SK-N-SH (cell line): ENCODE measurements around the gene TRIL. TPM values are rescaled to one million over a fixed set of nuclear protein-coding genes. Genes with fewer than 3 reads are reported as not detected.

Source experiments
- ELF1 ChIP-seq: IDR thresholded peaks from 2 replicates; pipeline ENCODE4 v1.4.0; 2012
- EP300 ChIP-seq, 2 experiments: IDR thresholded peaks; 2 replicates each; pipeline versions ENCODE4 v1.4.0 to v1.6.1; 2012; ENCODE audit warnings: borderline replicate concordance in 1 of 2, low read depth in 1 of 2, low read length in 1 of 2
- EZH2phosphoT487 ChIP-seq: fragments of 200-600 bp; sonication (generic); IDR thresholded peaks from 2 replicates; pipeline ENCODE4 v1.6.1; 2017; ENCODE audit warnings: low read depth, mixed run types, mild to moderate bottlenecking, antibody characterized with exemption, moderate library complexity, borderline replicate concordance
- FOSL2 ChIP-seq: IDR thresholded peaks from 2 replicates; pipeline ENCODE4 v1.4.0; 2012; ENCODE audit warnings: low read depth, mild to moderate bottlenecking, moderate library complexity, borderline replicate concordance
- FOXJ3 ChIP-seq: sonication (generic); formaldehyde crosslinking; IDR thresholded peaks from 2 replicates; pipeline ENCODE4 v1.5.1; 2020; ENCODE audit warnings: mild to moderate bottlenecking, missing genetic modification reagents
- FOXM1 ChIP-seq: IDR thresholded peaks from 2 replicates; pipeline ENCODE4 v1.4.0; 2012; ENCODE audit warnings: low read depth, mild to moderate bottlenecking
- GABPA ChIP-seq: IDR thresholded peaks from 2 replicates; pipeline ENCODE4 v1.4.0; 2012; ENCODE audit warnings: low read depth, mild to moderate bottlenecking
- GATA2 ChIP-seq: sonication (generic); formaldehyde crosslinking; IDR thresholded peaks from 2 replicates; pipeline ENCODE4 v1.5.0; 2020; ENCODE audit warnings: mild to moderate bottlenecking, missing genetic modification reagents
- JUND ChIP-seq: IDR thresholded peaks from 2 replicates; pipeline ENCODE4 v1.4.0; 2012
- MEF2A ChIP-seq: IDR thresholded peaks from 2 replicates; pipeline ENCODE4 v1.4.0; 2012; ENCODE audit warnings: low read depth, borderline replicate concordance
- MXI1 ChIP-seq: IDR thresholded peaks from 2 replicates; pipeline ENCODE4 v1.6.1; 2012; ENCODE audit warnings: mild to moderate bottlenecking, low read depth, low read length, improper control_type of control experiment
- NRF1 ChIP-seq: IDR thresholded peaks from 2 replicates; pipeline ENCODE4 v1.6.1; 2012; ENCODE audit warnings: low read depth, mild to moderate bottlenecking, low read length
- POLR2AphosphoS5 ChIP-seq: IDR thresholded peaks from 2 replicates; pipeline ENCODE4 v1.6.1; 2012; ENCODE audit warnings: low read depth, low read length
- RCOR1 ChIP-seq: fragments of 150-350 bp; IDR thresholded peaks from 2 replicates; pipeline ENCODE4 v1.6.1; 2017; ENCODE audit warnings: antibody characterized with exemption, low read length
- RFX5 ChIP-seq: IDR thresholded peaks from 2 replicates; pipeline ENCODE4 v1.6.1; 2012; ENCODE audit warnings: mild to moderate bottlenecking, improper control_type of control experiment, low read length
- RXRA ChIP-seq: IDR thresholded peaks from 2 replicates; pipeline ENCODE4 v1.4.0; 2012; ENCODE audit warnings: low read depth, mild to moderate bottlenecking, borderline replicate concordance
- SIN3A ChIP-seq: IDR thresholded peaks from 2 replicates; pipeline ENCODE4 v1.6.1; 2012; ENCODE audit warnings: low read depth, mild to moderate bottlenecking, low read length, moderate library complexity, borderline replicate concordance
- SMC3 ChIP-seq: IDR thresholded peaks from 2 replicates; pipeline ENCODE4 v1.6.1; 2012; ENCODE audit warnings: low read depth, low read length, improper control_type of control experiment
- TAF1 ChIP-seq: IDR thresholded peaks from 2 replicates; pipeline ENCODE4 v1.6.1; 2012; ENCODE audit warnings: low read depth, mild to moderate bottlenecking, low read length, moderate library complexity, borderline replicate concordance
- TCF12 ChIP-seq: IDR thresholded peaks from 2 replicates; pipeline ENCODE4 v1.4.0; 2012
- YY1 ChIP-seq: IDR thresholded peaks from 2 replicates; pipeline ENCODE4 v1.4.0; 2012; ENCODE audit warnings: low read depth, mild to moderate bottlenecking
- polyA plus RNA-seq, 3 experiments: library from polyadenylated mRNA; depleted of rRNA; stranded (reverse); fragments of >200 nt; gene quantifications; 2 replicates each; pipeline ENCODE4 v1.2.3, GENCODE V29; 2012
- TF ChIP-seq, protein P1 (sequence below): IDR thresholded peaks from 2 replicates; pipeline ENCODE4 v1.6.1; 2012; ENCODE audit warnings: mild to moderate bottlenecking, low read depth, low read length, moderate library complexity
- TF ChIP-seq, protein P2 (sequence below): fragments of 150-350 bp; IDR thresholded peaks from 2 replicates; pipeline ENCODE4 v1.6.1; 2016; ENCODE audit warnings: mild to moderate bottlenecking, low read depth, low read length
- TF ChIP-seq, protein P3 (sequence below): IDR thresholded peaks from 2 replicates; pipeline ENCODE4 v1.4.0; 2012; ENCODE audit warnings: low read depth, borderline replicate concordance
- TF ChIP-seq, protein P4 (sequence below): IDR thresholded peaks from 2 replicates; pipeline ENCODE4 v1.4.0; 2012; ENCODE audit warnings: low read depth

TRIL gene
- polyA plus RNA-seq, 1 of the 3 experiments (the other 2 are of a cell fraction) = 0.18 TPM

DNA sequence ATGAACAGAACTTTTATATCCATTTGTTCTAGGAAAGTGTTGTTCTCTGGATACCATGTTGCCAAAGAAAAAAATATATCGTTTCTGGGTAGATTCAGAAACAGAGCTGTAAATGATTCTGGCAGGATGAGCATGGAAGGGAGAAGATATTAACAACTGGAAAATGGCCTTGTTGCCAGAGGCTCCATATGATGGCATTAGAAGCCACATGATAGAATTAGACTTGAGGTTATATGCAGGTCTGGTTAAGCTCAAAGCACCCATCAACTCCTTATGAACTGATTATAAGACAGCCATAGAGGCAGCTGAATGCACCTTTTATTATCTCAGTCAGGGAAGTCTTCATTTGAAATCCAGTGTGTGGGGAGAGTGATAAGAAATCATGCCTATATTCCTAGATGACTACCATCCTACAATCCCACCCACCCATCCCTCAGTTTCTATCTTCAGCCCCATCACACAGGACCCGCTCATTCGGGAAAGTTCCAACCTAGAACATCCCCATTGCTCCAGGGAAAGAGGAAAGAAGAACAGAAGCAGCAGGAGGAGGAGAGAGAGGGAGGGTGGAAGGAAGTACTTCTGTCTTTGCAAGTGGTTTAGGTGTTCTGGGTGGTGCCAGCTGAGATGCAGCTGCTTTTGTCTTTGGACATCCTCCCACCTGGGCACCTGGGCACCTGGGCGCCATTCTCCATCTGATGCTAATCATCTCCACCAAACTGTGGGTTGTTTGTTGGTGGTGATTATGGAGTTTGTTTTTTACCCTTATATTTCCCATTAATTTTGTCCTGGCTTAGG is 25.5 kb upstream of the TRIL start (continued):
- TF ChIP-seq, protein P1, sequence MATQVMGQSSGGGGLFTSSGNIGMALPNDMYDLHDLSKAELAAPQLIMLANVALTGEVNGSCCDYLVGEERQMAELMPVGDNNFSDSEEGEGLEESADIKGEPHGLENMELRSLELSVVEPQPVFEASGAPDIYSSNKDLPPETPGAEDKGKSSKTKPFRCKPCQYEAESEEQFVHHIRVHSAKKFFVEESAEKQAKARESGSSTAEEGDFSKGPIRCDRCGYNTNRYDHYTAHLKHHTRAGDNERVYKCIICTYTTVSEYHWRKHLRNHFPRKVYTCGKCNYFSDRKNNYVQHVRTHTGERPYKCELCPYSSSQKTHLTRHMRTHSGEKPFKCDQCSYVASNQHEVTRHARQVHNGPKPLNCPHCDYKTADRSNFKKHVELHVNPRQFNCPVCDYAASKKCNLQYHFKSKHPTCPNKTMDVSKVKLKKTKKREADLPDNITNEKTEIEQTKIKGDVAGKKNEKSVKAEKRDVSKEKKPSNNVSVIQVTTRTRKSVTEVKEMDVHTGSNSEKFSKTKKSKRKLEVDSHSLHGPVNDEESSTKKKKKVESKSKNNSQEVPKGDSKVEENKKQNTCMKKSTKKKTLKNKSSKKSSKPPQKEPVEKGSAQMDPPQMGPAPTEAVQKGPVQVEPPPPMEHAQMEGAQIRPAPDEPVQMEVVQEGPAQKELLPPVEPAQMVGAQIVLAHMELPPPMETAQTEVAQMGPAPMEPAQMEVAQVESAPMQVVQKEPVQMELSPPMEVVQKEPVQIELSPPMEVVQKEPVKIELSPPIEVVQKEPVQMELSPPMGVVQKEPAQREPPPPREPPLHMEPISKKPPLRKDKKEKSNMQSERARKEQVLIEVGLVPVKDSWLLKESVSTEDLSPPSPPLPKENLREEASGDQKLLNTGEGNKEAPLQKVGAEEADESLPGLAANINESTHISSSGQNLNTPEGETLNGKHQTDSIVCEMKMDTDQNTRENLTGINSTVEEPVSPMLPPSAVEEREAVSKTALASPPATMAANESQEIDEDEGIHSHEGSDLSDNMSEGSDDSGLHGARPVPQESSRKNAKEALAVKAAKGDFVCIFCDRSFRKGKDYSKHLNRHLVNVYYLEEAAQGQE = no peak
- TF ChIP-seq, protein P2, sequence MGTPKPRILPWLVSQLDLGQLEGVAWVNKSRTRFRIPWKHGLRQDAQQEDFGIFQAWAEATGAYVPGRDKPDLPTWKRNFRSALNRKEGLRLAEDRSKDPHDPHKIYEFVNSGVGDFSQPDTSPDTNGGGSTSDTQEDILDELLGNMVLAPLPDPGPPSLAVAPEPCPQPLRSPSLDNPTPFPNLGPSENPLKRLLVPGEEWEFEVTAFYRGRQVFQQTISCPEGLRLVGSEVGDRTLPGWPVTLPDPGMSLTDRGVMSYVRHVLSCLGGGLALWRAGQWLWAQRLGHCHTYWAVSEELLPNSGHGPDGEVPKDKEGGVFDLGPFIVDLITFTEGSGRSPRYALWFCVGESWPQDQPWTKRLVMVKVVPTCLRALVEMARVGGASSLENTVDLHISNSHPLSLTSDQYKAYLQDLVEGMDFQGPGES = no peak
- no peak for TF ChIP-seq FOSL2
- TF ChIP-seq, protein P3, sequence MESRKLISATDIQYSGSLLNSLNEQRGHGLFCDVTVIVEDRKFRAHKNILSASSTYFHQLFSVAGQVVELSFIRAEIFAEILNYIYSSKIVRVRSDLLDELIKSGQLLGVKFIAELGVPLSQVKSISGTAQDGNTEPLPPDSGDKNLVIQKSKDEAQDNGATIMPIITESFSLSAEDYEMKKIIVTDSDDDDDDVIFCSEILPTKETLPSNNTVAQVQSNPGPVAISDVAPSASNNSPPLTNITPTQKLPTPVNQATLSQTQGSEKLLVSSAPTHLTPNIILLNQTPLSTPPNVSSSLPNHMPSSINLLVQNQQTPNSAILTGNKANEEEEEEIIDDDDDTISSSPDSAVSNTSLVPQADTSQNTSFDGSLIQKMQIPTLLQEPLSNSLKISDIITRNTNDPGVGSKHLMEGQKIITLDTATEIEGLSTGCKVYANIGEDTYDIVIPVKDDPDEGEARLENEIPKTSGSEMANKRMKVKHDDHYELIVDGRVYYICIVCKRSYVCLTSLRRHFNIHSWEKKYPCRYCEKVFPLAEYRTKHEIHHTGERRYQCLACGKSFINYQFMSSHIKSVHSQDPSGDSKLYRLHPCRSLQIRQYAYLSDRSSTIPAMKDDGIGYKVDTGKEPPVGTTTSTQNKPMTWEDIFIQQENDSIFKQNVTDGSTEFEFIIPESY = no peak
- no peak for TF ChIP-seq NRF1
- peak; percentile 35; the same call in 1 of the 2 replicates for TF ChIP-seq MXI1
- peak; percentile 96 for TF ChIP-seq RCOR1
- peak; percentile 95 for TF ChIP-seq GATA2 (CRISPR knock-in tag)
- TF ChIP-seq POLR2AphosphoS5 = peak; percentile 63; the same call in 1 of the 2 replicates
- no peak for TF ChIP-seq TAF1
- no peak for TF ChIP-seq YY1
- peak; percentile 84 for TF ChIP-seq FOXJ3 (CRISPR knock-in tag)
- TF ChIP-seq RFX5 = peak; percentile 65; the same call in 1 of the 2 replicates
- TF ChIP-seq EP300 (IDR thresholded peaks at IDR 0.05; ENCODE audit: borderline replicate concordance in 1 of 2, low read depth in 1 of 2, low read length in 1 of 2) = peak in 1 of 2 experiments; percentile 99; a peak in 2 of 4 replicates
- TF ChIP-seq RXRA = no peak
- no peak for TF ChIP-seq FOXM1
- TF ChIP-seq SMC3 = no peak
- no peak for TF ChIP-seq ELF1
- TF ChIP-seq JUND = no peak
- no peak for TF ChIP-seq EZH2phosphoT487
- TF ChIP-seq SIN3A = no peak
- TF ChIP-seq, protein P4, sequence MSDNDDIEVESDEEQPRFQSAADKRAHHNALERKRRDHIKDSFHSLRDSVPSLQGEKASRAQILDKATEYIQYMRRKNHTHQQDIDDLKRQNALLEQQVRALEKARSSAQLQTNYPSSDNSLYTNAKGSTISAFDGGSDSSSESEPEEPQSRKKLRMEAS = no peak
- no peak for TF ChIP-seq GABPA
- no peak for TF ChIP-seq MEF2A
- peak; percentile 71 for TF ChIP-seq TCF12
- TF ChIP-seq, all 33 proteins: peak for 12
